Measurements from ENCODE around the gene CNTN5. TPM values are rescaled to one million over a fixed set of nuclear protein-coding genes. Genes with fewer than 3 reads are reported as not detected.

CNTN5 gene
- total RNA-seq, 1 donor from 2014 or later = 3.2 TPM

GRCh38 chr11:99979042-99979441, 958.3 kb downstream of the CNTN5 start:
- DNase-seq (ENCODE audit: extremely low spot score, unreplicated experiment) = no peak
- TF ChIP-seq, protein P1, sequence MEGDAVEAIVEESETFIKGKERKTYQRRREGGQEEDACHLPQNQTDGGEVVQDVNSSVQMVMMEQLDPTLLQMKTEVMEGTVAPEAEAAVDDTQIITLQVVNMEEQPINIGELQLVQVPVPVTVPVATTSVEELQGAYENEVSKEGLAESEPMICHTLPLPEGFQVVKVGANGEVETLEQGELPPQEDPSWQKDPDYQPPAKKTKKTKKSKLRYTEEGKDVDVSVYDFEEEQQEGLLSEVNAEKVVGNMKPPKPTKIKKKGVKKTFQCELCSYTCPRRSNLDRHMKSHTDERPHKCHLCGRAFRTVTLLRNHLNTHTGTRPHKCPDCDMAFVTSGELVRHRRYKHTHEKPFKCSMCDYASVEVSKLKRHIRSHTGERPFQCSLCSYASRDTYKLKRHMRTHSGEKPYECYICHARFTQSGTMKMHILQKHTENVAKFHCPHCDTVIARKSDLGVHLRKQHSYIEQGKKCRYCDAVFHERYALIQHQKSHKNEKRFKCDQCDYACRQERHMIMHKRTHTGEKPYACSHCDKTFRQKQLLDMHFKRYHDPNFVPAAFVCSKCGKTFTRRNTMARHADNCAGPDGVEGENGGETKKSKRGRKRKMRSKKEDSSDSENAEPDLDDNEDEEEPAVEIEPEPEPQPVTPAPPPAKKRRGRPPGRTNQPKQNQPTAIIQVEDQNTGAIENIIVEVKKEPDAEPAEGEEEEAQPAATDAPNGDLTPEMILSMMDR (conservative IDR thresholded peaks at IDR 0.05) = no peak
- H3K4me1 Mint-ChIP-seq (ENCODE audit: unreplicated experiment) = peaks cover 6% of the 10 kb centered on the region
- H3K27ac Mint-ChIP-seq = no peak overlapping the region
- no peak overlapping the region for H3K4me3 Mint-ChIP-seq
- H3K27me3 Mint-ChIP-seq = no peaks in the 10 kb centered on the region
- no peaks in the 10 kb centered on the region for H3K36me3 Mint-ChIP-seq
- H3K9me3 Mint-ChIP-seq = no peaks in the 10 kb centered on the region

DNA sequence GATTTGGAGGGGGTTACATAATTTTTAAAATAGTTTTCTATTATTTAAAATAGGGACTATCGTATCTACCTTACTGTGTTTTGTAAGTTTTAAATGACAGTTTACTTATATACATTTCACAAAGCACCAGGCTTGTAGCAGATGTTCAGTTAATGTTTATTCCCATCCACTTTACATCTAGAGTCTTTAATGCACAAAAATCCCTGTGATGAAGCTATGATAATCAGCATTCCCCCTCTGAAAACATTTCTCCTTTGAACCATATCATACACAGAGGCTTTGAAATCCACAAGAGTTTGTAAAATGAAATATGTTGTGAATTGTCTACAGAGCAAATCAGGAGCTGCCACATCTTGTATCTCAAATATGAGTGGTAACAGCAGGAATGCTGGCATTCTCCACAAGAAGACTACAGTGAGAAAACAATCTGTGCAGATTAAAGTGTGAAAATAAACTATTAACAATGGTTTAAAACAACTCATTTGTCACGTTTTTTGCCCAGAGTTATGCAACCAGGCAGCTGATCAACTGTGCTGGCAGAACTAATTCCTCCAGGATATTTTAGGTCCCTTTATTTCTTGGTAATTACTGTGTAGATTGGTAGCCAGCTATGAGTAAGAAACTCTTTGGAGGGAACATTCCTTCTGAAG, 967.2 kb downstream of the CNTN5 start:
- H3K4me3 Mint-ChIP-seq = no peak overlapping the region
- no peak overlapping the region for H3K27ac Mint-ChIP-seq
- peaks cover 8% of the 10 kb centered on the region for H3K27me3 Mint-ChIP-seq
- DNase-seq (ENCODE audit: extremely low spot score, unreplicated experiment) = no peak
- H3K9me3 Mint-ChIP-seq = peaks cover 4% of the 10 kb centered on the region
- TF ChIP-seq, protein P1 (conservative IDR thresholded peaks at IDR 0.05) = no peak
- H3K36me3 Mint-ChIP-seq = no peaks in the 10 kb centered on the region
- peaks cover 15% of the 10 kb centered on the region for H3K4me1 Mint-ChIP-seq (ENCODE audit: unreplicated experiment)

GRCh38 chr11:99988471-99988837, 967.7 kb downstream of the CNTN5 start:
- no peak overlapping the region for H3K27ac Mint-ChIP-seq
- no peaks in the 10 kb centered on the region for H3K36me3 Mint-ChIP-seq
- no peak for DNase-seq (ENCODE audit: extremely low spot score, unreplicated experiment)
- H3K4me1 Mint-ChIP-seq (ENCODE audit: unreplicated experiment) = peaks cover 20% of the 10 kb centered on the region
- H3K4me3 Mint-ChIP-seq = no peak overlapping the region
- H3K27me3 Mint-ChIP-seq = peaks cover 8% of the 10 kb centered on the region
- TF ChIP-seq, protein P1 (conservative IDR thresholded peaks at IDR 0.05) = no peak
- peaks cover 4% of the 10 kb centered on the region for H3K9me3 Mint-ChIP-seq

- H3K4me1 Mint-ChIP-seq (ENCODE audit: unreplicated experiment) = no peaks in the 10 kb centered on the region
- no peak for DNase-seq (ENCODE audit: extremely low spot score, unreplicated experiment)
These were observed 983.2 kb downstream of the CNTN5 start for GRCh38 chr11:100003985-100004384.

GRCh38 chr11:100004541-100004940, 983.8 kb downstream of the CNTN5 start:
- Mint-ChIP-seq H3K27ac (no peak overlapping the region), H3K27me3 (no peaks in the 10 kb centered on the region), H3K4me3 (no peak overlapping the region), H3K9me3 (no peaks in the 10 kb centered on the region), H3K36me3 (no peaks in the 10 kb centered on the region), H3K4me1 (ENCODE audit: unreplicated experiment) (peaks cover 4% of the 10 kb centered on the region)
- TF ChIP-seq, protein P1 (conservative IDR thresholded peaks at IDR 0.05) = no peak
- DNase-seq (ENCODE audit: extremely low spot score, unreplicated experiment) = no peak

More at GRCh38 chr11:100003985-100004384, 983.2 kb downstream of the CNTN5 start:
- no peaks in the 10 kb centered on the region for H3K27me3 Mint-ChIP-seq
- no peaks in the 10 kb centered on the region for H3K9me3 Mint-ChIP-seq
- no peaks in the 10 kb centered on the region for H3K36me3 Mint-ChIP-seq
- no peak overlapping the region for H3K27ac Mint-ChIP-seq
- TF ChIP-seq, protein P1 (conservative IDR thresholded peaks at IDR 0.05) = no peak
- H3K4me3 Mint-ChIP-seq = no peak overlapping the region
